Measurements from ENCODE around the gene ANKK1. TPM values are rescaled to one million over a fixed set of nuclear protein-coding genes. Genes with fewer than 3 reads are reported as not detected.

The ANKK1 gene
- total RNA-seq, 1 experiment from 2014 or later, result 0.67 TPM

- Histone ChIP-seq H3K27me3 (ENCODE audit: low read length) (no peaks in the 10 kb centered on the region), H4K20me1 (ENCODE audit: insufficient read depth, low read depth, low read length) (no peaks in the 10 kb centered on the region), H2AFZ (ENCODE audit: low read length) (no peak overlapping the region), H3K4me2 (ENCODE audit: low read depth, low read length, poor library complexity, severe bottlenecking) (no peak overlapping the region), H3K36me3 (ENCODE audit: insufficient read depth, low read length) (no peaks in the 10 kb centered on the region), H3K9me3 (ENCODE audit: low read length) (no peaks in the 10 kb centered on the region), H3K4me1 (ENCODE audit: low read length) (no peaks in the 10 kb centered on the region), H3K27ac (ENCODE audit: low read length) (no peak overlapping the region), H3K79me2 (ENCODE audit: low read length) (no peaks in the 10 kb centered on the region), H3K4me3 (ENCODE audit: low read length) (no peak overlapping the region), H3K9me2 (replicated peaks; ENCODE audit: insufficient read depth, low read length) (no peaks in the 10 kb centered on the region), H3K9ac (ENCODE audit: low read length) (no peak overlapping the region)
- no peak for DNase-seq
These were observed 9.6 kb downstream of the ANKK1 start for GRCh38 chr11:113397212-113397611.

DNA sequence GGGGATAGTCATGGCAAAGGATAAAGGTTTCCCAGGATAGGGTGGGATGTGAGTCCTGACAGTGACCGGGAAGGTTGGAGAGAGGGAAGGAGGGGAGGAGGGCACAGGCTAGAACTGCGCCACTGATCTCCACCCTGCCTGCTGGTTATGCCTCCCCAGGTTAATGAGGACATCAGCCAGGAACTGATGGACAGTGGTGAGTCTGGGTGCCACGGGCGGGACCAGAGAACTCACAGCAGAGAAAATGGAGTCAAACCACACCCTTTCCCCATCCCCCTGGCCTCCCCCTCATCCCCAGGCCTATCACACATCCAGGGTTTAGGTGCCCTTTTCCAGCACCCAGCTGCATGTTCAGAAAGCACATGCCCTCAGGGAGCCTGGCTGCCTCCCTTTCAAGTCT, 10.2 kb downstream of the ANKK1 start:
- no peak for DNase-seq
- Histone ChIP-seq H3K4me3 (ENCODE audit: low read length) (no peak overlapping the region), H3K4me1 (ENCODE audit: low read length) (no peaks in the 10 kb centered on the region), H3K4me2 (ENCODE audit: low read depth, low read length, poor library complexity, severe bottlenecking) (no peak overlapping the region), H2AFZ (ENCODE audit: low read length) (no peak overlapping the region), H3K9me3 (ENCODE audit: low read length) (no peaks in the 10 kb centered on the region), H3K9me2 (replicated peaks; ENCODE audit: insufficient read depth, low read length) (no peaks in the 10 kb centered on the region), H3K9ac (ENCODE audit: low read length) (no peak overlapping the region), H3K27me3 (ENCODE audit: low read length) (no peaks in the 10 kb centered on the region), H3K79me2 (ENCODE audit: low read length) (no peaks in the 10 kb centered on the region), H3K36me3 (ENCODE audit: insufficient read depth, low read length) (no peaks in the 10 kb centered on the region), H4K20me1 (ENCODE audit: insufficient read depth, low read depth, low read length) (no peaks in the 10 kb centered on the region), H3K27ac (ENCODE audit: low read length) (no peak overlapping the region)

DNA sequence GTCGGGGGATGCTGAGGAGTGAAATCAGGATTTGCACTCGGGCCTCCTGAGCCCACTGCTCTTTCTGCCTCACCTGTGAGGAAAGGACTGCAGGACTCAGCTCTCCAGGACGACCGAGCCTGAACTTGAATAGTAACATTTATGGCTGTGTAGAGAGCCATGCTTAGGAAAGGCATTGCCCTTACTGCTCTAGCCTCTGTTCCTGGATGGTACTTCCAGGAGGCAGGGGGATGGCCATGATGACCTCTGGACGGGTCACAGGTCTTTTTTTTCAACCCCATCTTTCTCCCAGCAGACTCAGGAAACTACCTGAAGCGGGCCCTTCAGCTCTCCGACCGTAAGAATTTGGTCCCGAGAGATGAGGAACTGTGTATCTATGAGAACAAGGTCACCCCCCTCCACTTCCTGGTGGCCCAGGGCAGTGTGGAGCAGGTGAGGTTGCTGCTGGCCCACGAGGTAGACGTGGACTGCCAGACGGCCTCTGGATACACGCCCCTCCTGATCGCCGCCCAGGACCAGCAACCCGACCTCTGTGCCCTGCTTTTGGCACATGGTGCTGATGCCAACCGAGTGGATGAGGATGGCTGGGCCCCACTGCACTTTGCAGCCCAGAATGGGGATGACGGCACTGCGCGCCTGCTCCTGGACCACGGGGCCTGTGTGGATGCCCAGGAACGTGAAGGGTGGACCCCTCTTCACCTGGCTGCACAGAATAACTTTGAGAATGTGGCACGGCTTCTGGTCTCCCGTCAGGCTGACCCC, 11.3 kb downstream of the ANKK1 start:
- Histone ChIP-seq H3K4me1 (ENCODE audit: low read length) (no peaks in the 10 kb centered on the region), H3K9me2 (replicated peaks; ENCODE audit: insufficient read depth, low read length) (no peaks in the 10 kb centered on the region), H3K27me3 (ENCODE audit: low read length) (no peaks in the 10 kb centered on the region), H3K9ac (ENCODE audit: low read length) (no peak overlapping the region), H3K4me3 (ENCODE audit: low read length) (no peak overlapping the region), H3K9me3 (ENCODE audit: low read length) (no peaks in the 10 kb centered on the region), H3K27ac (ENCODE audit: low read length) (no peak overlapping the region), H3K4me2 (ENCODE audit: low read depth, low read length, poor library complexity, severe bottlenecking) (no peak overlapping the region), H3K79me2 (ENCODE audit: low read length) (no peaks in the 10 kb centered on the region), H3K36me3 (ENCODE audit: insufficient read depth, low read length) (no peaks in the 10 kb centered on the region), H2AFZ (ENCODE audit: low read length) (no peak overlapping the region), H4K20me1 (ENCODE audit: insufficient read depth, low read depth, low read length) (no peaks in the 10 kb centered on the region)
- DNase-seq, result no peak

- Histone ChIP-seq H3K4me2 (ENCODE audit: low read depth, low read length, poor library complexity, severe bottlenecking) (no peak overlapping the region), H3K4me3 (ENCODE audit: low read length) (no peak overlapping the region), H3K79me2 (ENCODE audit: low read length) (no peaks in the 10 kb centered on the region), H3K36me3 (ENCODE audit: insufficient read depth, low read length) (no peaks in the 10 kb centered on the region), H3K9me2 (replicated peaks; ENCODE audit: insufficient read depth, low read length) (no peaks in the 10 kb centered on the region), H3K4me1 (ENCODE audit: low read length) (no peaks in the 10 kb centered on the region), H2AFZ (ENCODE audit: low read length) (no peak overlapping the region), H3K27ac (ENCODE audit: low read length) (no peak overlapping the region), H3K9me3 (ENCODE audit: low read length) (no peaks in the 10 kb centered on the region), H3K27me3 (ENCODE audit: low read length) (no peaks in the 10 kb centered on the region), H4K20me1 (ENCODE audit: insufficient read depth, low read depth, low read length) (no peaks in the 10 kb centered on the region), H3K9ac (ENCODE audit: low read length) (no peak overlapping the region)
- DNase-seq, result no peak
These were observed 13.2 kb downstream of the ANKK1 start for GRCh38 chr11:113400631-113401230.

DNA sequence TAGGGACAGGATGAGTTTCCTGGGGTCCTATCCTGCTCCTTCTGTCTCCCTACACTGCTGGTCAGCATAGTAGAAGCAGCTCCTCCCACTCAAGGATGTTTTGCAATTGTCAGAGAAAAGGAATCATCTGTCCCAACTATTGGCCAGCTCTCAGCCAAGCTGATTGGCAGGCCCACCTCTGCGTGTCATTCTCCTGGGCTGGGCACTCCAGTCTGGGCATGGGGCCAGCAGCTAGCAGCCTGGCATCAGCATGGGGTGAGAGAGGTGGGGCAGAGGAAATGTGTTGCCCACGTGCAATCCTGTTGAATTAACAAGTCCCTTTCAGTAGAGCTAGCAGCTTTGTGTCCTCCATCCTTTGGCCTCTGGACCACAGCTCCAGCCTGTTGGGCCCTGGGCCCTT, 14.1 kb downstream of the ANKK1 start:
- Histone ChIP-seq H3K9me2 (replicated peaks; ENCODE audit: insufficient read depth, low read length) (no peaks in the 10 kb centered on the region), H3K79me2 (ENCODE audit: low read length) (no peaks in the 10 kb centered on the region), H2AFZ (ENCODE audit: low read length) (no peak overlapping the region), H3K27me3 (ENCODE audit: low read length) (no peaks in the 10 kb centered on the region), H3K4me1 (ENCODE audit: low read length) (no peaks in the 10 kb centered on the region), H3K9me3 (ENCODE audit: low read length) (no peaks in the 10 kb centered on the region), H3K4me3 (ENCODE audit: low read length) (no peak overlapping the region), H3K27ac (ENCODE audit: low read length) (no peak overlapping the region), H4K20me1 (ENCODE audit: insufficient read depth, low read depth, low read length) (no peaks in the 10 kb centered on the region), H3K9ac (ENCODE audit: low read length) (no peak overlapping the region), H3K4me2 (ENCODE audit: low read depth, low read length, poor library complexity, severe bottlenecking) (no peak overlapping the region), H3K36me3 (ENCODE audit: insufficient read depth, low read length) (no peaks in the 10 kb centered on the region)
- no peak for DNase-seq

GRCh38 chr11:113404859-113405430, 17.4 kb downstream of the ANKK1 start:
- Histone ChIP-seq H3K27me3 (ENCODE audit: low read length) (no peaks in the 10 kb centered on the region), H3K79me2 (ENCODE audit: low read length) (no peaks in the 10 kb centered on the region), H3K9ac (ENCODE audit: low read length) (no peak overlapping the region), H2AFZ (ENCODE audit: low read length) (no peak overlapping the region), H4K20me1 (ENCODE audit: insufficient read depth, low read depth, low read length) (no peaks in the 10 kb centered on the region), H3K27ac (ENCODE audit: low read length) (no peak overlapping the region), H3K4me1 (ENCODE audit: low read length) (peaks cover 5% of the 10 kb centered on the region; the same call in 1 of the 2 replicates), H3K36me3 (ENCODE audit: insufficient read depth, low read length) (no peaks in the 10 kb centered on the region), H3K9me2 (replicated peaks; ENCODE audit: insufficient read depth, low read length) (no peaks in the 10 kb centered on the region), H3K9me3 (ENCODE audit: low read length) (no peaks in the 10 kb centered on the region), H3K4me3 (ENCODE audit: low read length) (no peak overlapping the region), H3K4me2 (ENCODE audit: low read depth, low read length, poor library complexity, severe bottlenecking) (no peak overlapping the region)
- DNase-seq, result no peak

DNA sequence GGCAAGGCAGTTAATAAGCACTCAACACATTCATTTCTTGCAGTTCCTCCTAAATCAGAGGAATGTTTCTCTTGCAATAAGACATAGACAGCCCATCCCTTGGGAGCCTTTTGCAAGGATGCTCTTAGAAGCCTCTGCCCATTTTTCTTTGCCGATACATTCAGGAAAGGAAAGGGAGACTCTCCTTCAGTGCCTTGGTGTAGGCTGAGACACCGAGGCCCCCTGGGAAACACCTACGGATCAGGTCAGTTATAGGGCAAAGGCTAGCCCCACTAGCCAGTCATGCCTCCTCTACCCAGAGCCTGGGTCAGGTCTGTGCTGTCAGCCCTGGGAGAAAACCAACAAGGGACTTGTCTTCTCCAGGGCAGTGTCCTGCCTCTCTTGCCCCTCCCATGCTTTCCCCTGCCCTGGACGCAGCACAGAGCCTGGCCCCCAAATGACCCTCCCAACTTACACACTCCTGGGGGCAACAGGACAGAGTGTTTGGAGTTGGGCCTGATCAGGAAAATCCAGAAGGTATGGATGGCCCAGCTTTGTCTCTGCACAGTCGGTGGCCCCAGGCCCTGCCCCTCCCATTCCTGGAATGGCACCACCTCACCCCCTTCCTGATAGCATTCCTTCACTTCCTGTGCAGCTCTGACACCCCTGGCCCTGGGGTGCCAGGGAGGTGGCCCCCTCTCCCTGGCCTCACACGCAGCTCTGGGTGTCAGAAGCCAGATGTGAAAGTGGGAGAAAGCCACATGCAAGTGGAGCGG, 18.3 kb downstream of the ANKK1 start:
- no peaks in the 10 kb centered on the region for H3K27me3 ChIP-seq (ENCODE audit: low read length)

GRCh38 chr11:113407163-113407562, 19.6 kb downstream of the ANKK1 start:
- H3K9me3 ChIP-seq (ENCODE audit: low read length), result no peaks in the 10 kb centered on the region
- H2AFZ ChIP-seq (ENCODE audit: low read length), result no peak overlapping the region
- no peak for DNase-seq
- H3K4me2 ChIP-seq (ENCODE audit: low read depth, low read length, poor library complexity, severe bottlenecking), result no peak overlapping the region
- H3K27me3 ChIP-seq (ENCODE audit: low read length), result no peaks in the 10 kb centered on the region
- H3K9me2 ChIP-seq (replicated peaks; ENCODE audit: insufficient read depth, low read length), result no peaks in the 10 kb centered on the region
- H4K20me1 ChIP-seq (ENCODE audit: insufficient read depth, low read depth, low read length), result no peaks in the 10 kb centered on the region
- no peak overlapping the region for H3K4me3 ChIP-seq (ENCODE audit: low read length)
- H3K4me1 ChIP-seq (ENCODE audit: low read length), result peaks cover 5% of the 10 kb centered on the region; the same call in 1 of the 2 replicates
- no peak overlapping the region for H3K9ac ChIP-seq (ENCODE audit: low read length)
- no peak overlapping the region for H3K27ac ChIP-seq (ENCODE audit: low read length)
- no peaks in the 10 kb centered on the region for H3K36me3 ChIP-seq (ENCODE audit: insufficient read depth, low read length)
- no peaks in the 10 kb centered on the region for H3K79me2 ChIP-seq (ENCODE audit: low read length)

More for the DNA sequence above, 18.3 kb downstream of the ANKK1 start:
- no peaks in the 10 kb centered on the region for H4K20me1 ChIP-seq (ENCODE audit: insufficient read depth, low read depth, low read length)
- no peaks in the 10 kb centered on the region for H3K79me2 ChIP-seq (ENCODE audit: low read length)
- peaks cover 5% of the 10 kb centered on the region; the same call in 1 of the 2 replicates for H3K4me1 ChIP-seq (ENCODE audit: low read length)
- H3K9me3 ChIP-seq (ENCODE audit: low read length), result no peaks in the 10 kb centered on the region
- no peak overlapping the region for H3K4me2 ChIP-seq (ENCODE audit: low read depth, low read length, poor library complexity, severe bottlenecking)
- no peak overlapping the region for H3K27ac ChIP-seq (ENCODE audit: low read length)
- H3K36me3 ChIP-seq (ENCODE audit: insufficient read depth, low read length), result no peaks in the 10 kb centered on the region
- H3K9ac ChIP-seq (ENCODE audit: low read length), result no peak overlapping the region
- no peak overlapping the region for H3K4me3 ChIP-seq (ENCODE audit: low read length)
- H3K9me2 ChIP-seq (replicated peaks; ENCODE audit: insufficient read depth, low read length), result no peaks in the 10 kb centered on the region
- H2AFZ ChIP-seq (ENCODE audit: low read length), result no peak overlapping the region
- no peak for DNase-seq

Data from Karpas-422 (cell line).